ENCODE measurements around the gene SH3RF3.

The SH3RF3 gene

DNA sequence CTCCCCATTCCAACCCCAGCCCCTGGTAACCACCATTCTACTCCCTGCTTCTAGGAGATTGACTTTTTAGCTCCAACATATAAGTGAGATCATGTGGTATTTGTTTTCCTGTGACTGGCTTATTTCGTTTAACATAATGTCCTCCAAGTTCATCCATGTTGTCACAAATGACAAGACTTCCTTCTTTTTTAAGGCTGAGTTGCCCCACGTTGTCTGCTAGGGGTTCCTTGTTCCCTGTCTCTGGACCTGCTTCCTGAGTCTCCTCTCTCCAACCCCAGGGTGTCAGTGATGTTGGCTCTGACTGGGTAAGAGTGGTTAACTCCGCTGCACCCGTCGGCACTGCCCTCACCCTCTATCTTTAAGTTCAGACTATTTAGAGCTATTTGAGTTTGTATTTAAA lies 175.2 kb downstream of the SH3RF3 start:
- TF ChIP-seq SIN3A (IDR thresholded peaks at IDR 0.05; ENCODE audit: borderline replicate concordance, insufficient read depth, low read length) (no peak), FOXP2 (optimal IDR thresholded peaks at IDR 0.05; ENCODE audit: borderline replicate concordance, extremely low read depth, extremely low read length, insufficient read depth) (no peak), TAF1 (IDR thresholded peaks at IDR 0.05; ENCODE audit: borderline replicate concordance, insufficient read depth, low read length) (no peak), POLR2AphosphoS5 (IDR thresholded peaks at IDR 0.05; ENCODE audit: low read depth, low read length) (no peak)
- TF ChIP-seq, protein P1, sequence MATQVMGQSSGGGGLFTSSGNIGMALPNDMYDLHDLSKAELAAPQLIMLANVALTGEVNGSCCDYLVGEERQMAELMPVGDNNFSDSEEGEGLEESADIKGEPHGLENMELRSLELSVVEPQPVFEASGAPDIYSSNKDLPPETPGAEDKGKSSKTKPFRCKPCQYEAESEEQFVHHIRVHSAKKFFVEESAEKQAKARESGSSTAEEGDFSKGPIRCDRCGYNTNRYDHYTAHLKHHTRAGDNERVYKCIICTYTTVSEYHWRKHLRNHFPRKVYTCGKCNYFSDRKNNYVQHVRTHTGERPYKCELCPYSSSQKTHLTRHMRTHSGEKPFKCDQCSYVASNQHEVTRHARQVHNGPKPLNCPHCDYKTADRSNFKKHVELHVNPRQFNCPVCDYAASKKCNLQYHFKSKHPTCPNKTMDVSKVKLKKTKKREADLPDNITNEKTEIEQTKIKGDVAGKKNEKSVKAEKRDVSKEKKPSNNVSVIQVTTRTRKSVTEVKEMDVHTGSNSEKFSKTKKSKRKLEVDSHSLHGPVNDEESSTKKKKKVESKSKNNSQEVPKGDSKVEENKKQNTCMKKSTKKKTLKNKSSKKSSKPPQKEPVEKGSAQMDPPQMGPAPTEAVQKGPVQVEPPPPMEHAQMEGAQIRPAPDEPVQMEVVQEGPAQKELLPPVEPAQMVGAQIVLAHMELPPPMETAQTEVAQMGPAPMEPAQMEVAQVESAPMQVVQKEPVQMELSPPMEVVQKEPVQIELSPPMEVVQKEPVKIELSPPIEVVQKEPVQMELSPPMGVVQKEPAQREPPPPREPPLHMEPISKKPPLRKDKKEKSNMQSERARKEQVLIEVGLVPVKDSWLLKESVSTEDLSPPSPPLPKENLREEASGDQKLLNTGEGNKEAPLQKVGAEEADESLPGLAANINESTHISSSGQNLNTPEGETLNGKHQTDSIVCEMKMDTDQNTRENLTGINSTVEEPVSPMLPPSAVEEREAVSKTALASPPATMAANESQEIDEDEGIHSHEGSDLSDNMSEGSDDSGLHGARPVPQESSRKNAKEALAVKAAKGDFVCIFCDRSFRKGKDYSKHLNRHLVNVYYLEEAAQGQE (IDR thresholded peaks at IDR 0.05; ENCODE audit: insufficient read depth in 1 of 2, low read depth in 2 of 2, low read length in 2 of 2), result no peak

DNA sequence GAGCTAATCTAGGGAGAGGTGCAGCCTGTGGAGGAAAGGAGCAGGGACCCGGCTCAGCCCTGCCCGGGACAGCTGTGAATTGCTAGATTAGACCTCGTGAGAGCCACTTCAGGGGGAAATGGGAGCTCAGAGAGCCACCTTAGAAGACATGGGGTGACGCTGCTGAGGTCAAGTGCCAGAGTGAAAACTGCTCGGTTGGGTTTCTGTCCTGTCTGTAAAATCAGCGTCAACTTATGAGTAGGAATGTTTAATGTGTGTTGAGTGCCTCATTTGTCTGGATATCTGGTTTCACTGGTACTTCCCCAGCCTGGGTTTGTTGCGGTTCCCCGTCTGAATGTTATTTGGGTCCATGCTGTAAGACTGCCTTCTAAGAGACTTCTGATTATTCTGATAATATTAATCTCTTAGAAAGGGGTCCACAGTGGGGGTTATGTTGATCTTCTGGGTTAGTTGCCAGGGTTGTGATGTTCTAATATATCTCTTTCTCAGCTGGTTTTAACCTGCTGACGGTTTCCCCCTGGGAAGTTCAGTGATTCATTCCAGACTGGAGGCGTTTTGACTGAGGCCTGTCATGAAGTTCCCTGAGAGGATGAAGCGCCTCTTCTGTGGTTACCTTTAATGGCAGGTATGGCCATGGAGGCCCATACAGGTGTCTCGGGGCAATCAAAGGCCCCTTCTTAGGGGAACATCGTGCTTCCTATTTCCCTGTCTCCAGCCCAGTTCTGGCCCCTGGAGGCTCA lies 175.9 kb downstream of the SH3RF3 start:
- TF ChIP-seq SIN3A (IDR thresholded peaks at IDR 0.05; ENCODE audit: borderline replicate concordance, insufficient read depth, low read length) (no peak), TAF1 (IDR thresholded peaks at IDR 0.05; ENCODE audit: borderline replicate concordance, insufficient read depth, low read length) (no peak), POLR2AphosphoS5 (IDR thresholded peaks at IDR 0.05; ENCODE audit: low read depth, low read length) (no peak), FOXP2 (optimal IDR thresholded peaks at IDR 0.05; ENCODE audit: borderline replicate concordance, extremely low read depth, extremely low read length, insufficient read depth) (no peak)
- TF ChIP-seq, protein P1 (IDR thresholded peaks at IDR 0.05; ENCODE audit: insufficient read depth in 1 of 2, low read depth in 2 of 2, low read length in 2 of 2), result no peak

DNA sequence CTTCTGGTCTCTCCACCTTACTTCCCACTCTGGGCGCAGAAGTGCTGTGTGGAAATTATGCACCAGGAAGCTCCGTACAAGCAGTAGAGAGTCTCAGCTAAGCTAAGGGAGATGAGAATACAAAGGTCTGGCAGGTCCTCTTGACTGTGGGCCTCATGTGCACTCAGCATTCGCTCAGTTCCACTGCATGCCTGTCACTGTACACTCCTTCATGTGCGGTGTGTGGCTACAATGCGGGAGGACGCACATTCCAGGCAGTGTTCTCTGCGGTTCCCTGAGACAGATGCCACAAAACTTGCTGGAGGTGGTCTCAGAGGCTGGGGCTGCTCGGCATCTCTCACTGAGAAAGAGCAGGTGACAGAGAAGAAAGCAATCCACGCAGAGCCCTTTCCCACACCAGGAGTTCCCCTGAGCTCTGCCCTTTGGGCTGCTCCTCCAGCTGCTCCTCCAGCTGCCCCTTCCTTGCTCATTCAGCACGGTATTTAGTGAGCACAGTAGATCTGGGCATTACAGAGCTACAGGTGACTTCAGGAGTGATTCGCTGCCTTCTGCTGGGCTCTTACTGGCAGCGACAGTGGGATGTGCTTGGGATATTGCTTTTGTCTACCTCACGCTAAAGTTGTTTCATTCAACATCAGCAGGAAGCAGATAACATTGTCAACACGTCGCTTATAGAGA lies 176.6 kb downstream of the SH3RF3 start:
- TF ChIP-seq TAF1 (IDR thresholded peaks at IDR 0.05; ENCODE audit: borderline replicate concordance, insufficient read depth, low read length), result no peak
- TF ChIP-seq SIN3A (IDR thresholded peaks at IDR 0.05; ENCODE audit: borderline replicate concordance, insufficient read depth, low read length), result no peak
- TF ChIP-seq POLR2AphosphoS5 (IDR thresholded peaks at IDR 0.05; ENCODE audit: low read depth, low read length), result no peak
- TF ChIP-seq FOXP2 (optimal IDR thresholded peaks at IDR 0.05; ENCODE audit: borderline replicate concordance, extremely low read depth, extremely low read length, insufficient read depth), result no peak
- TF ChIP-seq, protein P1 (IDR thresholded peaks at IDR 0.05; ENCODE audit: insufficient read depth in 1 of 2, low read depth in 2 of 2, low read length in 2 of 2), result no peak

DNA sequence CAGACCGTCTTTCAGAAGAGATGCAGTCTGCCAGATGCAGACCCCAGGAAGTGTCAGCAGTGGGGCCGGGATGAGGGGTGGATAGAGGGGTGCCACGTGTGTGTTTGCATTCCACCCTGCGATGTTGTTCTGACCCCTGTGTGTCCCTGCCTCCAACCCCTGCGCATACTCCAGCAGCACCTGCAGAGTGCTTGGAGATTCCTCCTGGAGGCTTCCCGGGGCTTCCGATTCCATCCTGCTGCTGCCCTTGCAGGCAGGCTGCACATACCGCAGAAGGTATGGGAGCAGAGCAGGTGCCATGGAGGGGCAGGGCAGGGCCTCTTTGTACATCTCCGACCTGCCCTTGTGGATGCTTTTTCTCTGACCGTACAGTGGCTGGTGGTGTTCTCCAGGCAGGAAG lies 177.2 kb downstream of the SH3RF3 start:
- TF ChIP-seq TAF1 (IDR thresholded peaks at IDR 0.05; ENCODE audit: borderline replicate concordance, insufficient read depth, low read length) (no peak), SIN3A (IDR thresholded peaks at IDR 0.05; ENCODE audit: borderline replicate concordance, insufficient read depth, low read length) (no peak), POLR2AphosphoS5 (IDR thresholded peaks at IDR 0.05; ENCODE audit: low read depth, low read length) (no peak), FOXP2 (optimal IDR thresholded peaks at IDR 0.05; ENCODE audit: borderline replicate concordance, extremely low read depth, extremely low read length, insufficient read depth) (no peak)
- TF ChIP-seq, protein P1 (IDR thresholded peaks at IDR 0.05; ENCODE audit: insufficient read depth in 1 of 2, low read depth in 2 of 2, low read length in 2 of 2), result no peak
